Cardiac muscle cell (in vitro differentiated cells and primary cell): ENCODE measurements around the gene SLCO1B1. TPM values are rescaled to one million over a fixed set of nuclear protein-coding genes. Genes with fewer than 3 reads are reported as not detected.
"Not testable (repeated sequence)": the region's sequence is repeated elsewhere in the genome, so short reads cannot be mapped to it uniquely, and the experiment has no call there.

Source experiments
- DNase-seq, 2 donors: peaks; one replicate each; pipeline versions ENCODE4 v3.0.0 to v3.0.0-alpha.2; 2010 to 2017; ENCODE audit warnings: low read depth in 1 of 2, low spot score in 1 of 2
- H3K27ac ChIP-seq: fragments of 200-600 bp; sonication (generic); 2 replicates; pipeline ENCODE4 v1.5.1; 2016
- H3K27me3 ChIP-seq: fragments of 200-600 bp; sonication (generic); 2 replicates; pipeline ENCODE4 v1.6.0; 2016; ENCODE audit warnings: control low read depth
- H3K36me3 ChIP-seq: fragments of 200-600 bp; sonication (generic); 2 replicates; pipeline ENCODE4 v1.5.1; 2016; ENCODE audit warnings: control low read depth
- H3K4me1 ChIP-seq: fragments of 200-600 bp; sonication (generic); 2 replicates; pipeline ENCODE4 v1.8.1; 2017; ENCODE audit warnings: low read depth, mild to moderate bottlenecking, mixed run types
- H3K4me3 ChIP-seq: fragments of 200-600 bp; sonication (generic); 2 replicates; pipeline ENCODE4 v1.5.1; 2016; ENCODE audit warnings: mild to moderate bottlenecking
- H3K9me3 ChIP-seq: fragments of 200-600 bp; sonication (generic); 2 replicates; pipeline ENCODE4 v1.5.1; 2017; ENCODE audit warnings: low read depth, mild to moderate bottlenecking, control low read depth
- CTCF ChIP-seq: IDR thresholded peaks from 2 replicates; pipeline ENCODE4 v1.5.1; 2012; ENCODE audit warnings: low read depth, mild to moderate bottlenecking, low read length
- polyA plus RNA-seq: library from polyadenylated mRNA; unstranded; fragments of >200 nt; fragmentation: Nextera tagmentation; extraction: Ambion mirVana; gene quantifications from 2 replicates; pipeline ENCODE4 v1.2.1, GENCODE V29; 2016
- total RNA-seq: library from RNA; depleted of rRNA; stranded (reverse); fragments of >200 nt; gene quantifications from 2 replicates; pipeline ENCODE4 v1.2.3, GENCODE V29; 2016

The SLCO1B1 gene
- total RNA-seq (not detected in 2 replicates), polyA plus RNA-seq (not detected in 2 replicates)

- H3K4me3 ChIP-seq, result no peak within 1 kb of the TSS
- no peak for DNase-seq
- no peak for TF ChIP-seq CTCF
Measured at GRCh38 chr12:21130998-21131397, at the start of gene SLCO1B1. SLCO1B1 (plus strand) TSS chr12:21131194; CDS start chr12:21141575, 10,381 bp downstream.

GRCh38 chr12:21084753-21085152 lies 46.2 kb upstream of the SLCO1B1 start:
- not testable (repeated sequence) for H3K4me3 ChIP-seq, DNase-seq, H3K9me3 ChIP-seq, H3K27ac ChIP-seq, H3K27me3 ChIP-seq, H3K4me1 ChIP-seq, H3K36me3 ChIP-seq

More at GRCh38 chr12:21130998-21131397, at the start of gene SLCO1B1:
- Histone ChIP-seq H3K9me3 (no peaks in the 10 kb centered on the region), H3K27me3 (no peaks in the 10 kb centered on the region), H3K36me3 (no peaks in the 10 kb centered on the region), H3K4me1 (no peaks in the 10 kb centered on the region), H3K27ac (no peak within 1 kb of the TSS)

GRCh38 chr12:21111732-21112131 lies 19.3 kb upstream of the SLCO1B1 start:
- no peaks in the 10 kb centered on the region for H3K9me3 ChIP-seq
- no peaks in the 10 kb centered on the region for H3K4me1 ChIP-seq
- no peak overlapping the region for H3K4me3 ChIP-seq
- no peak for DNase-seq
- no peaks in the 10 kb centered on the region for H3K27me3 ChIP-seq
- no peaks in the 10 kb centered on the region for H3K36me3 ChIP-seq
- no peak overlapping the region for H3K27ac ChIP-seq
- TF ChIP-seq CTCF, result no peak

GRCh38 chr12:21113266-21113665 lies 17.7 kb upstream of the SLCO1B1 start:
- no peak for TF ChIP-seq CTCF

GRCh38 chr12:21117995-21118394 lies 13.0 kb upstream of the SLCO1B1 start:
- no peak overlapping the region for H3K27ac ChIP-seq
- no peak for TF ChIP-seq CTCF
- H3K36me3 ChIP-seq, result no peaks in the 10 kb centered on the region
- no peaks in the 10 kb centered on the region for H3K27me3 ChIP-seq
- no peak for DNase-seq
- no peak overlapping the region for H3K4me3 ChIP-seq
- H3K9me3 ChIP-seq, result no peaks in the 10 kb centered on the region
- no peaks in the 10 kb centered on the region for H3K4me1 ChIP-seq

More at GRCh38 chr12:21113266-21113665, 17.7 kb upstream of the SLCO1B1 start:
- H3K9me3 ChIP-seq, result no peaks in the 10 kb centered on the region
- H3K4me1 ChIP-seq, result no peaks in the 10 kb centered on the region
- no peaks in the 10 kb centered on the region for H3K36me3 ChIP-seq
- no peak for DNase-seq
- H3K4me3 ChIP-seq, result no peak overlapping the region
- H3K27me3 ChIP-seq, result no peaks in the 10 kb centered on the region
- H3K27ac ChIP-seq, result no peak overlapping the region

GRCh38 chr12:21118760-21119159 lies 12.2 kb upstream of the SLCO1B1 start:
- H3K36me3 ChIP-seq, result no peaks in the 10 kb centered on the region
- H3K4me1 ChIP-seq, result no peaks in the 10 kb centered on the region
- H3K9me3 ChIP-seq, result no peaks in the 10 kb centered on the region
- H3K27ac ChIP-seq, result no peak overlapping the region
- no peaks in the 10 kb centered on the region for H3K27me3 ChIP-seq
- no peak overlapping the region for H3K4me3 ChIP-seq
- no peak for DNase-seq
- TF ChIP-seq CTCF, result no peak
